ENCODE results near the gene OGFOD2.
"Not testable (repeated sequence)": the region's sequence is repeated elsewhere in the genome, so short reads cannot be mapped to it uniquely, and the experiment has no call there.

OGFOD2 gene

GRCh38 chr12:122996621-122997342 lies 21.7 kb downstream of the OGFOD2 start:
- no peak for DNase-seq (ENCODE audit: low read depth, low spot score)
- H3K4me3 ChIP-seq (ENCODE audit: low read length), result no peak overlapping the region

- DNase-seq (ENCODE audit: low read depth, low spot score), result no peak
- H3K4me3 ChIP-seq (ENCODE audit: low read length), result no peak overlapping the region
Observed at GRCh38 chr12:122997343-122998250, 22.6 kb downstream of the OGFOD2 start.

GRCh38 chr12:122998316-122998715 lies 23.3 kb downstream of the OGFOD2 start:
- no peak overlapping the region for H3K4me3 ChIP-seq (ENCODE audit: low read length)
- DNase-seq (ENCODE audit: low read depth, low spot score), result no peak

GRCh38 chr12:122999196-122999946 lies 24.3 kb downstream of the OGFOD2 start:
- H3K4me3 ChIP-seq (ENCODE audit: low read length), result no peak overlapping the region
- no peak for DNase-seq (ENCODE audit: low read depth, low spot score)

- no peak for DNase-seq (ENCODE audit: low read depth, low spot score)
- no peak overlapping the region for H3K4me3 ChIP-seq (ENCODE audit: low read length)
Observed at GRCh38 chr12:122999986-123000420, 25.0 kb downstream of the OGFOD2 start.

- DNase-seq (ENCODE audit: low read depth, low spot score), result no peak
- no peak overlapping the region for H3K4me3 ChIP-seq (ENCODE audit: low read length)
Observed at GRCh38 chr12:123000578-123000977, 25.5 kb downstream of the OGFOD2 start.

- no peak overlapping the region for H3K4me3 ChIP-seq (ENCODE audit: low read length)
- no peak for DNase-seq (ENCODE audit: low read depth, low spot score)
Observed at GRCh38 chr12:123001464-123001863, 26.4 kb downstream of the OGFOD2 start.

GRCh38 chr12:123003257-123003656 lies 28.2 kb downstream of the OGFOD2 start:
- H3K4me3 ChIP-seq (ENCODE audit: low read length), result no peak overlapping the region
- DNase-seq (ENCODE audit: low read depth, low spot score), result no peak

- H3K4me3 ChIP-seq (ENCODE audit: low read length), result no peak overlapping the region
- DNase-seq (ENCODE audit: low read depth, low spot score), result no peak
Observed at GRCh38 chr12:123004287-123004686, 29.2 kb downstream of the OGFOD2 start.

- H3K4me3 ChIP-seq (ENCODE audit: low read length), result no peak overlapping the region
- no peak for DNase-seq (ENCODE audit: low read depth, low spot score)
Observed at GRCh38 chr12:123005081-123005626, 30.1 kb downstream of the OGFOD2 start.

- no peak for DNase-seq (ENCODE audit: low read depth, low spot score)
- no peak overlapping the region for H3K4me3 ChIP-seq (ENCODE audit: low read length)
Observed at GRCh38 chr12:123006977-123007376, 31.9 kb downstream of the OGFOD2 start.

- DNase-seq (ENCODE audit: low read depth, low spot score), result no peak
- no peak overlapping the region for H3K4me3 ChIP-seq (ENCODE audit: low read length)
Observed at GRCh38 chr12:123010110-123010509, 35.1 kb downstream of the OGFOD2 start.

GRCh38 chr12:123010681-123011080 lies 35.6 kb downstream of the OGFOD2 start:
- DNase-seq (ENCODE audit: low read depth, low spot score), result no peak
- H3K4me3 ChIP-seq (ENCODE audit: low read length), result no peak overlapping the region

- no peak overlapping the region for H3K4me3 ChIP-seq (ENCODE audit: low read length)
- DNase-seq (ENCODE audit: low read depth, low spot score), result no peak
Observed at GRCh38 chr12:123011701-123012100, 36.7 kb downstream of the OGFOD2 start.

- H3K4me3 ChIP-seq (ENCODE audit: low read length), result no peak overlapping the region
- DNase-seq (ENCODE audit: low read depth, low spot score), result no peak
Observed at GRCh38 chr12:123013185-123014095, 38.4 kb downstream of the OGFOD2 start.

- DNase-seq (ENCODE audit: low read depth, low spot score); H3K4me3 ChIP-seq (ENCODE audit: low read length): not testable (repeated sequence)
Observed at GRCh38 chr12:123014473-123014872, 39.4 kb downstream of the OGFOD2 start.

- H3K4me3 ChIP-seq (ENCODE audit: low read length), result no peak overlapping the region
- no peak for DNase-seq (ENCODE audit: low read depth, low spot score)
Observed at GRCh38 chr12:123017753-123018152, 42.7 kb downstream of the OGFOD2 start.

GRCh38 chr12:123019841-123020138 lies 44.7 kb downstream of the OGFOD2 start:
- no peak for DNase-seq (ENCODE audit: low read depth, low spot score)
- no peak overlapping the region for H3K4me3 ChIP-seq (ENCODE audit: low read length)
